Fibroblast of mammary gland (primary cell): ENCODE results near the gene GALNT10.

ENCODE experiments used
- DNase-seq: peaks from one replicate; pipeline ENCODE4 v3.0.0-alpha.2; 2010; ENCODE audit warnings: low read depth
- H3K4me3 ChIP-seq: 2 replicates; pipeline ENCODE4 v1.5.1; 2011; ENCODE audit warnings: low read depth, mild to moderate bottlenecking, low read length, moderate library complexity; ENCODE audit not compliant: control insufficient read depth
- TF ChIP-seq, protein P1 (sequence below): conservative IDR thresholded peaks from 2 replicates; pipeline ENCODE4 v1.5.1; 2011; ENCODE audit warnings: low read depth, low read length, inconsistent platforms; ENCODE audit not compliant: control insufficient read depth, insufficient read depth

Gene GALNT10

DNA sequence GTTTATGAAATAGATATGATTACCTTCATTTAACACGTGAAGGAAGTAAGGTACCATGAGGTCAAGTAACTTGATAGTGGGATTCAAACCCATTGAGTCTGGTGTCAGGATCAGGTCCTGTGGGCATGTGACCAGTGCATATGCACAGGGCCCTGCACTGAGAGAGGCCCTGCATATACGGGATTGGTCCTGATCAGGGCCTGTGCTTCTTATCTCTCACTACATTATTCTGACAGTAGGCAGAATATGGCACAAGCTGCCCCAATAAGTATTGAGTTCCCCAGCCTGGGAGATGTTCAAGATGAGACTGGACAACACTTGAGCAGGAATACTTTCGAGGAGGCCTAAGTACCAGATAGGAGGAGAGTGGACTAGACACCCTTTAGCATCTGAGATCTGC is 44.0 kb downstream of the GALNT10 start:
- no peak for DNase-seq
- no peak overlapping the region for H3K4me3 ChIP-seq
- TF ChIP-seq, protein P1, sequence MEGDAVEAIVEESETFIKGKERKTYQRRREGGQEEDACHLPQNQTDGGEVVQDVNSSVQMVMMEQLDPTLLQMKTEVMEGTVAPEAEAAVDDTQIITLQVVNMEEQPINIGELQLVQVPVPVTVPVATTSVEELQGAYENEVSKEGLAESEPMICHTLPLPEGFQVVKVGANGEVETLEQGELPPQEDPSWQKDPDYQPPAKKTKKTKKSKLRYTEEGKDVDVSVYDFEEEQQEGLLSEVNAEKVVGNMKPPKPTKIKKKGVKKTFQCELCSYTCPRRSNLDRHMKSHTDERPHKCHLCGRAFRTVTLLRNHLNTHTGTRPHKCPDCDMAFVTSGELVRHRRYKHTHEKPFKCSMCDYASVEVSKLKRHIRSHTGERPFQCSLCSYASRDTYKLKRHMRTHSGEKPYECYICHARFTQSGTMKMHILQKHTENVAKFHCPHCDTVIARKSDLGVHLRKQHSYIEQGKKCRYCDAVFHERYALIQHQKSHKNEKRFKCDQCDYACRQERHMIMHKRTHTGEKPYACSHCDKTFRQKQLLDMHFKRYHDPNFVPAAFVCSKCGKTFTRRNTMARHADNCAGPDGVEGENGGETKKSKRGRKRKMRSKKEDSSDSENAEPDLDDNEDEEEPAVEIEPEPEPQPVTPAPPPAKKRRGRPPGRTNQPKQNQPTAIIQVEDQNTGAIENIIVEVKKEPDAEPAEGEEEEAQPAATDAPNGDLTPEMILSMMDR, result no peak

DNA sequence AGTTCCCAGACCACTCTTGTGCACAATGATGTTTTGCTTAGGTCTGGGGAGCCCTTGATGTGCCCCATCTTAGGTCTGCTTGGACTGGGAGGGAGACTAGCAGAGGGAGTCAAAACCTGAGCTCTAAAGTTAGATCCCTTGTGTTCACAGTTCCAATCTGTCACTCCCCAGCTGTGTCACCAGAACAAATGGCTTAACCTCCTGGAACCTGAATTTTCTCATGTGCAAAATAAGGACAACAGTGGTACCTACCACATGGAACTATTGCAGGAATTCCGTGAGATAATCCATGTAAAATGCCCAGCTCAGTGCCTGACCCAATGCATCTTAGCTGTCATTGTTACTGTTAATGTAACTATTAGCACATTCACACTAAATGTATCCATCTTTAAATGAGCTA is 45.5 kb downstream of the GALNT10 start:
- DNase-seq, result no peak
- TF ChIP-seq, protein P1, result no peak
- no peak overlapping the region for H3K4me3 ChIP-seq

DNA sequence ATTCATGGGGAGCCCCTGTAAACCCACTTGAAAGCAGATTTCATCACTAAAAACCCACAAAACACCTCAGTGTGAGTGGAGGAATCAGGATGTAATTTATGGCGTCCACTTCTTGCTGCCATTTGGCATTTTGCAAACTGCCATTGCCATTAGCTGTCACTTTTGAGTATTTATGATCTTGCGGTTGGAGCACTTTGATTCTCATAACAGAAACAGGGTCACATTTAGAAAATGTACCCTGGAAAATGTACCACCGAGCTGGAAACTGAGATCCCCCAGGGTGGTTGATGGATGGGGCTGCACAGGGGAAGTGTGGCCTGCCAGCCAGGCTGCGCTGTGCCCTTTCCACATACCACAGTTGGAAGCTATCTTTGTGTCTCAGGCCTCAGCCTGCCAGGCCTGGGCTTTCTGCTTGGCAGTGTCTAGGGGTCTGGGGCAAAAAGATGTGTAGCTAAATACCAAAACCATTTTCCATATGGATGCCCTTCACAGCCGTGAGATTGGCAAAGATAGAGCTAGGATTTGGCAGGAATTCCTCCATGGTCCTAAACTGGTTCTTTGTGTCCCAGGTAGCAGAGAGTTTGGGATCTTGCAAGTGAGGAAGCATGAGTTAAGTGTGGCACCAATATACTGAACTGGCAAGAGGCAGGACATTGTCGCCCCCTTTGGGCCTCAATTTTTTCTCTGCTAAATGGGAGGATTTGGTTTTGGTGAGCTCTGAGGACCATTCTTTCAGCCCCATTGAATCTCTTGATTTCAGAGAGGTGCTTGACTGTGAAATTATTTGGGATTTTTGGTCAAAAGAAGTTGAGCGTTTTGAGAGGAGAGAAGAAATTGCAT is 46.2 kb downstream of the GALNT10 start:
- DNase-seq, result no peak
- no peak overlapping the region for H3K4me3 ChIP-seq
- TF ChIP-seq, protein P1, result no peak

DNA sequence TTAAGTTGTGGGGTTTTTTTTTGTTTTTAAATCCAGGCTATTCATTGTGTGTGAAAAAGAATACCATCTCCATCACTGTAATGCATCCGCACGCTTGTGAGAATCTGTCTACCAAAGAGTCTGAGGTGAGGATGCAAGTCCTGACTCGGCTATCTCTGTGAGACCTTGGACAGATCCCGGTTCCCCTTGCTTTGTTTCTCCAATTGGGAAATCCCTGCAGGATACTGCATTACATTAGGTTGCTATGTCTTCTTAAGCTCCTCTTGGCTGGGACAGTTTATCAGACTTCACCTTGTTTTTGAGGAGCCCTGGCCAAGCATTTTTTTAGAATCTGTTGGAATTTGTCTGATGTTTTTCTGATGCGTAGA is 46.8 kb downstream of the GALNT10 start:
- H3K4me3 ChIP-seq, result no peak overlapping the region
- TF ChIP-seq, protein P1, result no peak
- no peak for DNase-seq

DNA sequence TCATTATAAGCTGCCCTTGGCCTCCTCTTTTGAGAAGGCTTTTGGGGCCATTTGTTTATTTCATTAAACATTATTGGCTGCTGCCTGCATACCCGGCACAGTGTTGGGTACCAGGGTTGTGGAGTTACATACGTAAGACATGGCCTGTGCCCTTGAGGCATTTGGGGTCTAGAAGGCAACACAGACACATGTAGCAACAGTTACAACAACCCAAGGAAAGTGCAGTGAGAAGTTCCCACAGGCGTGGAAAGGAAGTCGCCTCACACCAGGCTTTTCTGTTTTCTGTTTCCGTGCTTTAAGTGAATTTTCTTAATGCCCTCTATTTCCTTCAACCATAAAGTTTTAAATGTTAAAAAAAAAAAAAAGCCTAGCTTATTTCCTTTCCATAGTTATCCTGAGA is 47.4 kb downstream of the GALNT10 start:
- TF ChIP-seq, protein P1, result no peak
- H3K4me3 ChIP-seq, result no peak overlapping the region
- no peak for DNase-seq

DNA sequence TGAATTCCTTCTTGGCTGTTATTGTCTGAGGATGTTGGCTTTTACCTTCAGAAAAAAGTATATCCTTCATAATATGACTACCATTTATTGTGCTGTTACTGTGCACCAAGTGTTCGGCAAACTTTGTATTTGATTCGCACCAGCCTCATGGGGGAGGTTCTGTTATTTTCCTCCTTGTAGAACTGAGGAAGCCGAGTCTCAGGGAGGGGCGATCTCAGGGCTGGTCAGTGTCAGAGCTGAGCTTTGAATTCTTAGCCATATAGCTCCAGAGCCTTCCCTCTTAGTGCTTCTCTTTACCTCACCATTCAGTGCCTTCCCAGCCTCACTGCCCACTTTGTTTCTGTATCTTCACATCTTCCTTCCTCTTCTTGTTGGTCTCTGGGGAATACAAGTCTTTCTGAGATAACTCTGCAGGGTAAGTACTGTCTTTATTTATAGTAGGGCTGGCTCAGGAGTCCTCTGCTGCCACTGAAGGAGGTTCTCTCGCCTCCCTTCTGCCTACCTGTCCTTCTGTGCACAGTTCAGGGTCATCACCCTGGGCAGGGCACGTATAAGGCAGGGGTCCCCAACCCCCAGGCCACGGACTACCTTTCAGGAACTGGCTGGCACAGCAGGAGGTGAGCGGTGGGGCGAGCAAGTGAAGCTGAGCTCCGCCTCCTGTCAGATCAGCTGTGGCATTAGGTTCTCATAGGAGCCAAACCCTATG is 48.4 kb downstream of the GALNT10 start:
- no peak for DNase-seq
- TF ChIP-seq, protein P1, result no peak
- no peak overlapping the region for H3K4me3 ChIP-seq
